Glomerular endothelial cell (primary cell): ENCODE measurements around the gene RAB29. TPM values are rescaled to one million over a fixed set of nuclear protein-coding genes. Genes with fewer than 3 reads are reported as not detected.
A peak's percentile ranks its signal among the peaks of the same experiment; 100 is the strongest.

Experiments
- DNase-seq: peaks from one replicate; pipeline ENCODE4 v3.0.0-alpha.2; 2011; ENCODE audit warnings: low read depth, low spot score; ENCODE audit errors: extremely low read depth
- total RNA-seq: library from RNA; depleted of rRNA; stranded (reverse); fragments of >200 nt; gene quantifications from 2 replicates; pipeline ENCODE4 v1.2.3, GENCODE V29; 2015

RAB29 gene
- total RNA-seq, 1 donor from 2014 or later, result 41.4 TPM

GRCh38 chr1:205766570-205766969 is 8.7 kb downstream of the RAB29 start:
- no peak for DNase-seq

DNA sequence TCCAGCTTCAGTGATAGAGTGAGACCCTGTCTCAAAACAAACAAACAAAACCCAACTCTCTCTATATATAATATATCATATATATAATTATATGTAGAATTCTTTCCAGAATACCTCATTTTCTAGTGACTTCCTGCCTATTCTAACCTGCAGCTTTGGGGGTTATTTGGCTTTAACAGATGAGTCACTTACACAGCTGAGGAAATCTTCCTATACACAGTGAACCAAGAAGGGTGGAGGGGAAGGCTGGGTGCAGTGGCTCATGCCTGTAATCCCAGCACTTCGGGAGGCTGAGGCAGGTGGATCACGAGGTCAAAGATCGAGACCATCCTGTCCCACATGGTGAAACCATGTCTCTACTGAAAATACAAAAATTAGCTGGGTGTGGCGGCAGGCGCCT is 9.2 kb downstream of the RAB29 start:
- DNase-seq, result no peak

GRCh38 chr1:205764578-205764977 is 10.7 kb downstream of the RAB29 start:
- no peak for DNase-seq

- no peak for DNase-seq
Observed at GRCh38 chr1:205763980-205764379, 11.3 kb downstream of the RAB29 start.

- DNase-seq, result no peak
Observed at GRCh38 chr1:205760606-205761005, 14.7 kb downstream of the RAB29 start.

- no peak for DNase-seq
Observed at GRCh38 chr1:205756552-205756951, 18.7 kb downstream of the RAB29 start.

DNA sequence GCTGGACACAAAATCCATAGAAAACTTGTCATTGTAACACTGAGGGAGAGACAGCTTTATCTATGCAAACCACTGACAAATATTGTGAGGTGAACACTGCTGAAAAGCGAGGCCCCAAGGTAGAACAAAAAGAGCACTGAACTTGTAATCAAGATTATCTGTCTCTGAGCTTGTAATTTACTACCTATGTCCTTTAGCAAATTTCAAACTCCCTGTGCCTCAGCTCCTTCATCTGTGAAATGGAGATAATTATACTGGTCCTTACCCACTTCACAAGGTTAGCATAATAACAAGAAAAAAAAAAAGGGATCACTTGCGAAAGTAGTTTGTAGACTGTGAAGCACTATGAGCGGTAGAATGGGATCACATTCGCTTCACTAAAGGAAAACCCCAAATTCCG is 20.4 kb downstream of the RAB29 start:
- DNase-seq, result no peak

- no peak for DNase-seq
Observed at GRCh38 chr1:205751036-205751651, 24.1 kb downstream of the RAB29 start.

DNA sequence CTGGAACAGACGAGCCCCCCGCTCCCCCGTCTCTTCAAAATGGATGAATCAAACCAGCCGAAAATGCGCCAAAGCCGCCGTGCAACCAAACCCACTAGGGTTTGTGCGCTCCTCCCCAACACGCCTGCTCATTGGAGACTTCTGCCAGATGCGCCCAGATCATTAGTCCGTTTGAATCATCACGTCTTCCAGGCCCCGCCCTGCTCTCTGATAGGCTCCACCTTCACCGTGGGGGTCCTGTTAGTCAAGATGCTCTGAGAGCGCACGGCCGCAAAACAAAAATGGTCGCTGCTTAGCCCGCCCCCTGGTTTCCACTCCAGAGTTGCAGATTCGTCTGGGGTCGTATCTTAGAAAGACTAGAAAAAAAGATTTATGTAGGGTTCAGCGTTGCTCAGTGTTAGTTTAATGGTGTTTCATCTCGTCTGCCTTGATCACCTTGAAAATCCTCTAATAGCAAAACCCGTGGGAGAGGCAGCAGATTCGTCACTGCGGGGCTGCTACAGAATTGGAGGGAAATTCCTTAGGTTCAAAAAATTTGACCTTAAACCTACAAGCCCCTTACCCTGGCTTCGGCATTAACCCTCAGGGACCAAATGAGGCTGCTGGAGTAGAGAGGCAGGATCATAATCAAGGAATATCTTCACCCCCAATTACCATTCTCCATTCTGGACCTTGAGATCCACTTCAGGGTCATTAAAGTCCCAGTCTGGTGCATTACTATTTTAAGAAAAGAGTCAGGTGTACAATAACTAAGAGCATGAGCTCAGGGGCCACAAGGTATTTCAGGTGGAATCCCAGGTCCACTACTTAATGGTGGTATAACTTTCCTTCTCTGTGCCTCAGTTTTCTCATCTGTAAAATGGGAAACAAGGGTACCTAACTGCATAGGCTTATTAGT is 24.9 kb downstream of the RAB29 start, which contains the start of gene NUCKS1:
Gene NUCKS1 (minus strand): TSS at position 45 of the 898 bp plus-strand sequence. CDS start 209 bp downstream, outside the sequence.
- DNase-seq, result peak; percentile 93

- peak; percentile 31 for DNase-seq
Observed at GRCh38 chr1:205749234-205750137, 25.8 kb downstream of the RAB29 start.

GRCh38 chr1:205748403-205749233 is 26.7 kb downstream of the RAB29 start:
- DNase-seq, result peak; percentile 50

- DNase-seq, result no peak
Observed at GRCh38 chr1:205746757-205747412, 28.4 kb downstream of the RAB29 start.

DNA sequence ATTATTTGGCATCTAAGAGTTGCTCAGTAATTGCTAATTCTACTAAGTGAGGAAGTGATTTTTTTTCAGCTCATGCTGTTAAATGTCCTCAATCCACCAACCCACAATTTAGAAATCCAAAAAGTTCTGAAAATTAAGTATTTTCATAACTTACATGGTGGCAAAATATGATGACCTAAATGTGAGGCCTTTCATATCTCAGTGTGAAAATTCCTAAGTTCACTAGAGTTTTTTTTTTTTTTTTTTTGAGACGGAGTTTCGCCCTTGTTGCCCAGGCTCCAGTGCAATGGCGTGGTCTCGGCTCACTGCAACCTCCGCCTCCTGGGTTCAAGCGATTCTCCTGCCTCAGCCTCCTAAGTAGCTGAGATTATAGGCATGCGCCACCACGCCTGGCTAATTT is 30.9 kb downstream of the RAB29 start:
- DNase-seq, result no peak

- no peak for DNase-seq
Observed at GRCh38 chr1:205743977-205744376, 31.3 kb downstream of the RAB29 start.

GRCh38 chr1:205741681-205742080 is 33.6 kb downstream of the RAB29 start:
- no peak for DNase-seq

- DNase-seq, result no peak
Observed at GRCh38 chr1:205739348-205740160, 35.7 kb downstream of the RAB29 start.

DNA sequence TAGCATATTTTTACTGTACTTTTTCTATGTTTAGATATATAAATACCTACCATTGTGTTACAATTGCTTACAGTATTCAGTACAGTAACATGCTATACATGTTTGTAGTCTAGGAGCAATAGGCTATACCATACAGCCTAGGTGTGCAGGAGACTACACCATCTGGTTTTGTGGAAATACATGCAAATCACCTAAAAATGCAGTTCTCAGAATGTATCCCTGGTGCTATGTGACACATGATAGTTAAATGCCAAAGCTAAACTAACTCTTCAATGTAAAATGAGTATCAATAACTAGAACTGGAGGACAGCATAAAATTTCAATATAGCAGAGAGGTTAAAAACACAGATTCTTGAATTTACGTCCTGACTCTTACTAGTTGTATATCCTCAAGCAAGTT is 40.1 kb downstream of the RAB29 start:
- no peak for DNase-seq

DNA sequence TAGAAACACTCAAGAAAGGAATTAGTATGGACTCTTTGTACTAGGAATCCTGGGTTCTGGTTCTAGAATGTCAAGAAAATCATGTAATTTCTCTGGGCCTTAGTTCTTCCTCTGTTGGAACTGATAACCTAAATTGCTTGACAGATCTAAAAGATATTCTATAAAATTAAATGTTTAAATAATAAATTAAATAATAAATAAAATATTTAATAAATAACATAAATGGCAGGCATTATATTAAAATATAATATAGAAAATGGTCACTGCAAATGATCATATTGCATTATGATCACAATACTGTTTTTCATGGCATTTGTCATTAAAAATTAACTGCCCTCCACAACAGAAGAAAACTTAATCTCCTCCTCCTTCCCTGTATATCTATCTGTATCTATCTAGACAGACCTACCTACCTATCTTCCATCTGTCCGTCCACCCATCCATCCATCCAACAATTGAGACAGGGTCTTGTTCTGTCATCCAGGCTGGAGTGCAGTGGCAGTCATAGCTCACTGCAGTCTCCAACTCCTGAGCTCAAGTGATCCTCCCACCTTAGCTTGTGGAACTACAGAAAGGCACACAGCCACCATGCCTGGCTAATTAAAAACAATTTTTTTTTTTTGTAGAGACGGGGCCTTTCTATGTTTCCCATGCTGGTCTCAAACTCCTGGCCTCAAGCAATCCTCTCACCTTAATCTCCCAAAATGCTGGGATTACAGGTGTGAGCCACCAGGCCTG is 41.7 kb downstream of the RAB29 start:
- no peak for DNase-seq
